Measurements from ENCODE around the gene ASB13.

Gene ASB13, protein sequence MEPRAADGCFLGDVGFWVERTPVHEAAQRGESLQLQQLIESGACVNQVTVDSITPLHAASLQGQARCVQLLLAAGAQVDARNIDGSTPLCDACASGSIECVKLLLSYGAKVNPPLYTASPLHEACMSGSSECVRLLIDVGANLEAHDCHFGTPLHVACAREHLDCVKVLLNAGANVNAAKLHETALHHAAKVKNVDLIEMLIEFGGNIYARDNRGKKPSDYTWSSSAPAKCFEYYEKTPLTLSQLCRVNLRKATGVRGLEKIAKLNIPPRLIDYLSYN

DNA sequence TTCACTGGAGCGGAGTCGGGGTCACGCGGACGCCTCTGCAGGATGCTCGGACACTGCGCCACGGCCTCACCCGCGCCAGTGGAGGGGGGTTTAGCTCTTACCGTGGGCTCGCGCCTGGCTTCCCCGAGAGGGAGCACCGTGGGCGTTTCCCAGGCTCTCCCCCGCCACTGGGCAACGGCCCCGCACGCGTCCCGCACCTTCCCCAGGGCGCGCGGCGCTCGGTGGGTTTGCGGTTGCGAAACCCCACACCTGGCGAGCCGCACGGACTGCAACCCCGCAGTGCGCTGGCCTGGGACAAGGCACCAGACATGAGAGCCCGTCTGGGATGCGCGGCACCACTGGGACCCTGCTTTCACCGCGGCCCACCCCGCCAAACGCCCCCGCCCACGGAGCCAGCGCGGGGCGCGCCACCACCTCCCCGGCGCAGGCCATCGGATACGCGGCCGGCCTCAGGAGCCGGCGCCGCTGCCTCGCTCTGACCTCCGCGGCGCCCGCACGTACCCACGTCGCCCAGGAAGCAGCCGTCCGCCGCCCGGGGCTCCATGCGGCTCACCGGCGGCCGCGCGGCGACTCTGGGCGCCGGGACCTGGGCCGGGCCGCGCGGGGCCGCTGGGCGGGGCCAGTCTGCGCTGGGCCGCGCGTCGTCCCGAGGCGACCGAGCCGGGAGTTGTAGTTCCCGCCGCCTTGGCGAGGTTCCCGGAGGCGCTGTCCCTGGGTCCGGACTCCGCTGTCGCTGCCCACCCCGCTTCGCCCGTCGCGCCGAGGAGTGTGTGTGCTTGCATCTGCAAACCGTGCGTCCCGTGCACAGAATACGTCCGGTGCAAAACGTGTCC is at the start of gene ASB13:
ASB13 (minus strand) TSS at position 588 of the 833 bp plus-strand sequence; CDS start at position 544, 44 bp downstream.
- TF ChIP-seq, protein P1, sequence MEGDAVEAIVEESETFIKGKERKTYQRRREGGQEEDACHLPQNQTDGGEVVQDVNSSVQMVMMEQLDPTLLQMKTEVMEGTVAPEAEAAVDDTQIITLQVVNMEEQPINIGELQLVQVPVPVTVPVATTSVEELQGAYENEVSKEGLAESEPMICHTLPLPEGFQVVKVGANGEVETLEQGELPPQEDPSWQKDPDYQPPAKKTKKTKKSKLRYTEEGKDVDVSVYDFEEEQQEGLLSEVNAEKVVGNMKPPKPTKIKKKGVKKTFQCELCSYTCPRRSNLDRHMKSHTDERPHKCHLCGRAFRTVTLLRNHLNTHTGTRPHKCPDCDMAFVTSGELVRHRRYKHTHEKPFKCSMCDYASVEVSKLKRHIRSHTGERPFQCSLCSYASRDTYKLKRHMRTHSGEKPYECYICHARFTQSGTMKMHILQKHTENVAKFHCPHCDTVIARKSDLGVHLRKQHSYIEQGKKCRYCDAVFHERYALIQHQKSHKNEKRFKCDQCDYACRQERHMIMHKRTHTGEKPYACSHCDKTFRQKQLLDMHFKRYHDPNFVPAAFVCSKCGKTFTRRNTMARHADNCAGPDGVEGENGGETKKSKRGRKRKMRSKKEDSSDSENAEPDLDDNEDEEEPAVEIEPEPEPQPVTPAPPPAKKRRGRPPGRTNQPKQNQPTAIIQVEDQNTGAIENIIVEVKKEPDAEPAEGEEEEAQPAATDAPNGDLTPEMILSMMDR (IDR thresholded peaks at IDR 0.05; ENCODE audit: low read depth, low read length, missing control alignments), result no peak
- peak within 1 kb of the TSS; percentile 88 for H3K4me3 ChIP-seq (replicated peaks; ENCODE audit: low read depth, low read length)
- DNase-seq (ENCODE audit: extremely low read depth, low read depth), result no peak

DNA sequence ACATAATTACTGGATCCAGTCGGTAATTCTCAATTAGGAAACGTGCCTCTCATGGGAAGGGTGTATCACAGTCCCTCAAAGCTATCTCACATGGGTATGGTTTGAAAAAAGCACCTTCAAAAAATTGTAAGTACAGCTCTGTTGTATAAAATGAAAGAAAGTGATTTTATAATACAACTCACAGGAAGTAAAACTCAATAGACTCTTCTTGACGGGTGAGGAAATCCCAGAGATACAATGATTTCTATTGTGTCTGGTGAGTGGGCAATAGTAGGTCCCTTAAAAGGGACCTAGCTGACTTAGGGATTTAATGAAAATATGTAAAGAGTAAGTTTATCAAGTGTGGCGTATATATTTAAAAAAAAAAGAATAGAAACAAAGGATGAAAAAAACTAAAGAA is 45.2 kb upstream of the ASB13 start:
- no peak for DNase-seq (ENCODE audit: extremely low read depth, low read depth)
- H3K4me3 ChIP-seq (replicated peaks; ENCODE audit: low read depth, low read length), result no peak overlapping the region
- TF ChIP-seq, protein P1 (IDR thresholded peaks at IDR 0.05; ENCODE audit: low read depth, low read length, missing control alignments), result no peak

DNA sequence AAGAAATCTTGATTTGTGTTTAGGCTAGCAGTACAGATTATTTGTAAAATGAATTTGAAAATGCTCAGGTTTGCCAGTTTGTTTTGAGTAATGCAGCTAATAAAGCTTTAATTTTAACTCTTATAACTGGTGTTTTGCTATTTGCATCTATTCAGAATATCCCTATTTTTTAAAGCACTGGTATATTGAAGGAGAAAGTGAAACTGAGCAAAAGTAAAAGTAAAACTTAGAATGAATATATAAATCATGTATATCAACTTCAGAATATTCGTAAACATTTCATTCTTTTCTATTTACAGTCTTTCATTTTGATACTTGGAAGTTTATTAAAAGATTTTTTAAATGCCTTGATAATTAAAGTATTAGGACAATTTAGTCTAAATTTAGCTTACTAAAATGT is 44.5 kb upstream of the ASB13 start:
- TF ChIP-seq, protein P1 (IDR thresholded peaks at IDR 0.05; ENCODE audit: low read depth, low read length, missing control alignments), result no peak
- DNase-seq (ENCODE audit: extremely low read depth, low read depth), result no peak
- no peak overlapping the region for H3K4me3 ChIP-seq (replicated peaks; ENCODE audit: low read depth, low read length)

DNA sequence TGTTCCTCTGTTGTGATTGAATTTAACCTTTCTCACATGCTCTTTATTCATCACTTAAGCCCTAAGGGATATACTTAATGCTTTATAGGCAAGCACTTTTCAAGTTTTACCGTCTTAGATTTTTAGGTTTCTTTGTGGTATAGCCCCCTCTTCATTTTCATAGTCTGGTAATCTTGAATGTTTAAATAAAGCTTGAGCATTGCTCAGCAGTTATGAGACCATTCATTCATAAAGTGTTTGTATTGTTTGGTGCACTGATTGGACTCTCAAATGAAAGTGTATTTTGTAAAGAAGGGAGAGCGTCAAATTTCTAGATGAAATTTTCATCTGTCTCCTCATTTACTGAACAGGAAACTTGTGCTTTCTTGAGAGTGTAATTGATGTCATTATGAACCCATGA is 43.5 kb upstream of the ASB13 start:
- DNase-seq (ENCODE audit: extremely low read depth, low read depth), result no peak
- no peak overlapping the region for H3K4me3 ChIP-seq (replicated peaks; ENCODE audit: low read depth, low read length)
- TF ChIP-seq, protein P1 (IDR thresholded peaks at IDR 0.05; ENCODE audit: low read depth, low read length, missing control alignments), result no peak

DNA sequence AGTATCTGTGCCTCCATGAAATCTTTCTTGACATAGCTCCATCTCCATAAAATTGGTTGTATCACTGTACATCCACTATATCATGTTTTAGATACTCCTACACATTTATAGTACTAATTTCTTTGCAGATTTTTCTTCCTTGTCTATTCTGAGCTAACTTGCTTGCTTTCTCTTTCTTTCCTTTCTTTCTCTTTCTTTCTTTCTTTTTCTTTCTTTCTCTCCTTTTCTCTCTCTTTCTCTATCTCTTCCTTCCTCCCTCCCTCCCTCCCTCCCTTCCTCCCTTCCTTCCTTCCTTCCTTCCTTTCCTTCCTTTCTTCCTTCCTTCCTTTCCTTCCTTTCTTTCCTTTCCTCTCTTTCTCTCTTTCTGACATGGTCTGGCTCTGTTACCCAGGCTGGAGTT is 42.0 kb upstream of the ASB13 start:
- TF ChIP-seq, protein P1 (IDR thresholded peaks at IDR 0.05; ENCODE audit: low read depth, low read length, missing control alignments), result no peak
- no peak for DNase-seq (ENCODE audit: extremely low read depth, low read depth)
- no peak overlapping the region for H3K4me3 ChIP-seq (replicated peaks; ENCODE audit: low read depth, low read length)

DNA sequence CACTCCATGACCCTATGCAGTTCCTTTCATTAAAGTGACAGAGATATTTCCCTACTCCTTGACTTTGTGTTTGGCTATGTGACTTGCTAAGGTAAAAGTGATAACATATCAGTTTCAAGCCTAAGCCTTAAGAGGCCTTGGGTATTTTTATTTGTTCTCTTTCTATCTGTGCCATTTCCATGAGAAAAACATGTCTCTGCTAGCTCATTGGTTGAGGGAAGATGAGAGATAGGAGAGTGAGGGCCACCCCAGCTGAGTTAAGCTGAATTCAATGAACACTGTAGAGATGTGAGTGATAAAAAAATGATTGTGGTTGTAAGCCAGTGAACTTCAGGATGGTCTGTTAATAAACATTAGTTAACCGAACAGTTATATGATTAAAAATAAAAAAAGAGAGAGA is 31.7 kb upstream of the ASB13 start:
- DNase-seq (ENCODE audit: extremely low read depth, low read depth), result no peak
- TF ChIP-seq, protein P1 (IDR thresholded peaks at IDR 0.05; ENCODE audit: low read depth, low read length, missing control alignments), result no peak
- H3K4me3 ChIP-seq (replicated peaks; ENCODE audit: low read depth, low read length), result no peak overlapping the region
